ENCODE results near the gene PQBP1. TPM values are rescaled to one million over a fixed set of nuclear protein-coding genes. Genes with fewer than 3 reads are reported as not detected.
A peak's percentile ranks its signal among the peaks of the same experiment; 100 is the strongest.

PQBP1 gene
- total and polyA plus RNA-seq, 2 of the 13 experiments (the other 11 are each of a cell fraction or from before 2014, with no cell fraction given): 58.1 to 80.9 TPM

- TF ChIP-seq ZFP91 (CRISPR knock-in tag; IDR thresholded peaks at IDR 0.05; ENCODE audit: borderline replicate concordance) (peak; percentile 26; the same call in 1 of the 2 replicates), CREB1 (IDR thresholded peaks at IDR 0.05) (peak; percentile 12; the same call in 1 of the 2 replicates), CREB1 (CRISPR knock-in tag; IDR thresholded peaks at IDR 0.05) (no peak), IRF2 (CRISPR knock-in tag; IDR thresholded peaks at IDR 0.05) (no peak), TOE1 (CRISPR knock-in tag; IDR thresholded peaks at IDR 0.05) (no peak), NFYC (CRISPR knock-in tag; IDR thresholded peaks at IDR 0.05) (peak; percentile 74), ZNF605 (CRISPR knock-in tag; IDR thresholded peaks at IDR 0.05) (peak; percentile 57), MTA1 (CRISPR knock-in tag; IDR thresholded peaks at IDR 0.05; ENCODE audit: borderline replicate concordance) (no peak), THAP11 (CRISPR knock-in tag; IDR thresholded peaks at IDR 0.05) (no peak), GATA4 (IDR thresholded peaks at IDR 0.05; ENCODE audit: borderline replicate concordance, low read depth) (peak; percentile 36; the same call in 1 of the 2 replicates), SP1 (IDR thresholded peaks at IDR 0.05) (no peak), SP1 (CRISPR knock-in tag; IDR thresholded peaks at IDR 0.05) (peak; percentile 65), CEBPG (CRISPR knock-in tag; IDR thresholded peaks at IDR 0.05) (no peak), MAX (IDR thresholded peaks at IDR 0.05) (peak; percentile 43; the same call in 1 of the 2 replicates), MNT (IDR thresholded peaks at IDR 0.05) (peak; percentile 33; the same call in 1 of the 2 replicates), SUZ12 (IDR thresholded peaks at IDR 0.05; ENCODE audit: low read depth, low read length) (no peak), CREM (IDR thresholded peaks at IDR 0.05) (peak; percentile 25; the same call in 1 of the 2 replicates), CREM (CRISPR knock-in tag; IDR thresholded peaks at IDR 0.05) (no peak), YEATS4 (CRISPR knock-in tag; IDR thresholded peaks at IDR 0.05; ENCODE audit: borderline replicate concordance) (0 out of 2 replicates have a peak, but pooled peaks have one; percentile 29), KLF16 (CRISPR knock-in tag; IDR thresholded peaks at IDR 0.05) (0 out of 4 replicates have a peak, but pooled peaks of 1 of the 2 experiments have one; percentile 51), RXRB (CRISPR knock-in tag; IDR thresholded peaks at IDR 0.05; ENCODE audit: borderline replicate concordance) (0 out of 2 replicates have a peak, but pooled peaks have one; percentile 21), ELF3 (CRISPR knock-in tag; IDR thresholded peaks at IDR 0.05) (peak; percentile 18; the same call in 1 of the 2 replicates), BHLHE40 (IDR thresholded peaks at IDR 0.05; ENCODE audit: low read length) (peak; percentile 61), DZIP1 (CRISPR knock-in tag; IDR thresholded peaks at IDR 0.05) (0 out of 2 replicates have a peak, but pooled peaks have one; percentile 39), NFKB2 (CRISPR knock-in tag; IDR thresholded peaks at IDR 0.05; ENCODE audit: borderline replicate concordance) (no peak; the same call in 1 of the 2 replicates), ZNF737 (CRISPR knock-in tag; IDR thresholded peaks at IDR 0.05; ENCODE audit: borderline replicate concordance) (no peak), ZNF430 (CRISPR knock-in tag; IDR thresholded peaks at IDR 0.05) (0 out of 2 replicates have a peak, but pooled peaks have one; percentile 37)
Measured at GRCh38 chrX:48918643-48919340, 21.1 kb downstream of the PQBP1 start, which contains the start of gene PIM2 (continued).
